ENCODE data around the gene SRP14. TPM values are rescaled to one million over a fixed set of nuclear protein-coding genes. Genes with fewer than 3 reads are reported as not detected.
"Not testable (repeated sequence)": the region's sequence is repeated elsewhere in the genome, so short reads cannot be mapped to it uniquely, and the experiment has no call there.

SRP14 gene
- polyA plus RNA-seq, 3 donors = 133 to 547 (median 274) TPM

DNA sequence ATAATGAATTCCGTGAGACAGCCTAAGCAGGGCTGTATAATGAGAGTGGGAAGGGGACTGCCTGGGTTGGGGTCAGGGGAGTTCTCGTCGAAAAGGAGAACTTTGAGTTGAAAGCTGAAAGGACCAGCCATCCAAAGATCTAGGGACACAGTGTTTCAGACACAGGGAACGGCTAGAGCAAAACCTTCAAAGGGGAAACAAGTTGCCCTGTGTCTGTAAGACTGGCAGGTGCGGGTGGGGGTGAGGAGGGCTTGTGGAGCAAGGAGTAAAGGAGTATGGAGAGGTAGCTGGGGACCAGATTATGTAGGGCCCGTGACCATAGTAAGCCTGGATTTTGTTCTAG is 1.3 kb upstream of the SRP14 start:
- no peak overlapping the region for H3K27ac ChIP-seq (ENCODE audit: low read depth, low read length)
- WGBS, 3 donors = 50 to 75% (median 64%) methylated on average over 6 of the region's 6 CpGs

DNA sequence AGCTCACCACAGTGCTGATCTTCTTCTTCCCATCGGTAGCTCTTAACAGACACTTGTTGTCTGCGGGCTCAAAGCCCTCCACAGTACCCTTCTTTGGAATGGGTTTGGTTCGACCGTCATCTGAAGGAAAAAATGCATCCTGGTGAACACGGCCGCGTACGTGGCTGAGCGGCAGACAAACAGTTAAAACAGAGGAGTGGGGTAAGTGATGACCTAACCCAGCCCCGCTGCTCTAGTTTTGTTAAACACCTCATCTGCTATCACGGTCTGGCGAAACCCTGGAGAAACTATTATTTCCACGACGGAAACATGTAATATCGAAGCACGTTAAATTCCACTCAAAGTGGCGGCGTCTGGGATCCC is 725 bp downstream of the SRP14 start:
- 1 to 2% (median 2%) methylated on average over 18 of the region's 18 CpGs for WGBS, 3 donors
- H3K27ac ChIP-seq (ENCODE audit: low read depth, low read length) = no peak overlapping the region

GRCh38 chr15:40037721-40038120 is 1.3 kb downstream of the SRP14 start:
- no peak overlapping the region for H3K27ac ChIP-seq (ENCODE audit: low read depth, low read length)
- WGBS, 3 donors = 28 to 40% (median 32%) methylated on average over 3 of the region's 3 CpGs

DNA sequence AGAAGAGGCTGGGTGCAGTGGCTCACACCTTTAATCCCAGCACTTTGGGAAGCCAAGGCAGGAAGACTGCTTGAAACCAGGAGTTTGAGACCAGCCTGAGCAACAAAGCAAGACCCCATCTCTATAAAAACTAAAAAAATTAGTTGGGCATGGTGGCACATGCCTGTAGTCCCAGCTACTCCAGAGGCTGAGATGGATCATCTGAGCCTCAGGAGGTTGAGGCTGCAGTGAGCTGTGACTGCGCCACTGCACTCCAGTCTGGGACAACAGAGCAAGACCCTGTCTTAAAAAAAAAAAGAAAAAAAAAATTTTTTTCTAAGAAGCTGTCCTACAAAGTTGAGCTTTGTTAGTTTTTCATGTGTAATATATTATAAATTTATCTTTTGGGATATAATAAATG is 3.8 kb downstream of the SRP14 start:
- 95 to 96% (median 95%) methylated on average over 1 of the region's 1 CpG for WGBS, 3 donors
- not testable (repeated sequence) for H3K27ac ChIP-seq (ENCODE audit: low read depth, low read length)

DNA sequence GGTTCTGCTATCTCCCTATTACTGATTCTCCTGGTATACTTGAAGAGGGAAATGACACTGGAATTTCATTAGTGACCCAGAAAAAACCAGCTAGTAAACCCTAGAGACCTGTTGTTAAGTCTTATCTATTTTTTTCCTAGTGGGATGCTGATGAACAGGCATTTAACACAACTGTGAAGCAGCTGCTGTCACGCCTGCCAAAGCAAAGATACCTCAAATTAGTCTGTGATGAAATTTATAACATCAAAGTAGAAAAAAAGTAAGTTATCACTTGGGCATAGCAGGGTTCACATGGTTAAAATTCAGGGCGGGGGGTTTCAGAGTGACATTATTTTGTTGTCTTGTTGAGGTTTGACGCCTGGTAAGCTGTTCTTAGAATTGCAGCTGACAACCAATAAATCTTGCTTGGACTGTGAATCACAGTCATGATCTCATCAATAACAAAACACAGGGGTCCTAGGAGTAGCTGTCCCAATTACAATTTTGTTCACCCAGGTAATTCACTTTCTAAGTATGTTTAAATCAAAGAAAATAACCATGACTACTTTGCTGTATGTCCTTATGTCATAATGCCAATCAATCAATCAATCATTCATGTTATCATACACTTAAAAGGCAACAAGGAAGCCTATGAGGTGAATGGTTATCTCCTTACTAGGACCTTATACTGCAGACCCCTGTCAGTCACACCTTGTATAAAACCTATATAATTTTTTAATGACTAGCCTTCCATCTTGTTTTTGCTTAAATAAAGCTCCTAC is 4.6 kb downstream of the SRP14 start:
- WGBS, 3 donors = 80 to 82% (median 81%) methylated on average over 3 of the region's 3 CpGs
- H3K27ac ChIP-seq (ENCODE audit: low read depth, low read length) = no peak overlapping the region

DNA sequence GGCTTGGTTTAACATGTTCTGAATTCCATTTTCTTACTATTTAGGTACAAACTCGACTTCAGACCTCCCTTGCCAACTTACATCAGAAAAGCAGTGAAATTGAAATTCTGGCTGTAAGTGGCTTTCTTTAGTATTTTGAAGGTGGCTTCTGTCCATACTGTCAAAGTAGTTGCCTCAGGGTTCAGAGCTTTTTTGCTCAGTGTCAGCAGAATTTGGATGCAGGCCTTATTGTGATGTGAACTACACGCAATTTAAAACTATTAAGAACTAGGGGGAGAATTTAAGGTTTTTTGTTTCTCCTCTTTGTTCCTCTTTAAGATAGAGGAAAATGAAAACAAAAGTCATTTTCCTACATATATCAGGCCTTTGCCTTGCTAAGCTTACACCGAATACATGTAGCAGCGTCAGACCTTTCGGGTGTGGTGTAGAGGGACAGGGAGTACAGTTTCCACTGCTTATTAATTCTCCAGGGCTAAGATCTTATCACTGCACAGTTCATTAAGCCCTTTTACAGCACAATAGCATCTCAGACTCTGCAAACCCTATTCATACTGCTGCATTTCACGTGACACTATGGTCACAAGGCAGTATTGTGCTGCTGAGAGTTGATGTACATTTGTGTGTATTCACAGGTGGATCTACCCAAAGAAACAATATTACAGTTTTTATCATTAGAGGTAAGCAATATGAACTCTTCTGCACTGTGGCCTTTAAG is 6.7 kb downstream of the SRP14 start:
- H3K27ac ChIP-seq (ENCODE audit: low read depth, low read length) = no peak overlapping the region
- WGBS, 3 donors = 70 to 88% (median 73%) methylated on average over 6 of the region's 6 CpGs

- WGBS, 3 donors = 85 to 96% (median 94%) methylated on average over 3 of the region's 3 CpGs
- H3K27ac ChIP-seq (ENCODE audit: low read depth, low read length) = no peak overlapping the region
These were observed 7.7 kb downstream of the SRP14 start for GRCh38 chr15:40031300-40031699.

DNA sequence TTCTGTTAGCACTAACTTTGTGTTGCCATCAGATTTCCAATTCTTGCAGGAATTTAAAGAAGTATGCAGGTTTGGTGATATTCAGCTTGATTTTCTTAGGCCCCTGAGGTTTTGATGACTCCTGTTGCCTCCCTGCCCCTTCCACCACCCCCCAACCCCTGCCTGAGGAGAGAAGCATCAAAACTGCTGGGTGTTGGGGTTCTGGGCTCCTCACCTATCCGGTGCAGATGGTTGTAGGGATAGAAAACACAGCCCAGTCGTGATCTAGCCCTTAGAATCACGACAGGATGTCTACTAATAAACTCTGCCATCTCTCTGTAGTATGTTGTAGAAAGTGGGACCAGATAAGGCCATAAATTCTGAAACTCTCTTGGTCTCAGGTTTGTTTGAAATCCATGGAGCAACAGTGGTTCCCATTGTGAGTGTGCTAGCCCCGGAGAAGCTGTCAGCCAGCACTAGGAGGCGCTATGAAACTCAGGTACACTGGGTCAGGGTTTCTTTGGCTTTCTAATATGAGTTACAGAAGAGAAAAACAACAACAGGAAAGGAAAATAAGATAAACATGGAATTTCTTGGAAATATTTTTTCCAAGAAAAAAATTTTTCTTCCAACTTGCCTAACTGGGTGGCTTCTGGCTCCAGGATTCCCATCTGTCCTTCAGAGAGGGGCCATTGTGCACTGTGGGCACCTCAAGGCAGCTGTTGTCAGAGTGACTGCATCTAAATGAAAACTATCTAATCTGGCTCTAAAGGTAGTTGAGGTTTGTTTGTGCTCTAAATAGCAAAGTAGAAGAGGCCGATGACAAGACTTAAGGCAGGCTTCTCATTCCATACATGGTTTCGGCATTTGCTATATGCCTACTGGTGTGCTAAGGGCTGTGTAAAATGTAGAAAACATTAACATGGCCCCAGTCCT is 8.7 kb downstream of the SRP14 start:
- H3K27ac ChIP-seq (ENCODE audit: low read depth, low read length) = no peak overlapping the region
- WGBS, 3 donors = 62 to 79% (median 79%) methylated on average over 7 of the region's 7 CpGs

GRCh38 chr15:40028853-40029252 is 10.1 kb downstream of the SRP14 start:
- no peak overlapping the region for H3K27ac ChIP-seq (ENCODE audit: low read depth, low read length)
- WGBS, 3 donors = 41 to 77% (median 57%) methylated on average over 3 of the region's 3 CpGs

DNA sequence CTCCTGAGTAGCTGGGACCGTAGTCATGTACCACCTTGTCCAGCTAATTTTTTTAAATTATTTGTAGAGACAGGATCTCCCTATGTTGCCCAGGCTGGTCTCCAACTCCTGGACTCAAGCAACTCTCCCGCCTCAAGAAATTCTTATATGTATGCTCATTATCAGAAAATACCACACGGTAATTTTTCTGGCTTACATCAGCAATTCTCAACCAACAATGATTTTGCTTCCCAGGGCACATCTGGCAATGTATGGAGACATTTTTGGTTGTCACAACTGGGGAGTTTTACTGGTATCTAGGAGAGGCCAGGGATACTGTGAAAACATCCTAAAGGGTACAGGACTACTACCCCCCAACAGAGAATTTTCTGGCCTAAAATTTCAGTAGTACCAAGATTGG is 10.8 kb downstream of the SRP14 start:
- 78 to 87% (median 81%) methylated on average over 3 of the region's 3 CpGs for WGBS, 3 donors

DNA sequence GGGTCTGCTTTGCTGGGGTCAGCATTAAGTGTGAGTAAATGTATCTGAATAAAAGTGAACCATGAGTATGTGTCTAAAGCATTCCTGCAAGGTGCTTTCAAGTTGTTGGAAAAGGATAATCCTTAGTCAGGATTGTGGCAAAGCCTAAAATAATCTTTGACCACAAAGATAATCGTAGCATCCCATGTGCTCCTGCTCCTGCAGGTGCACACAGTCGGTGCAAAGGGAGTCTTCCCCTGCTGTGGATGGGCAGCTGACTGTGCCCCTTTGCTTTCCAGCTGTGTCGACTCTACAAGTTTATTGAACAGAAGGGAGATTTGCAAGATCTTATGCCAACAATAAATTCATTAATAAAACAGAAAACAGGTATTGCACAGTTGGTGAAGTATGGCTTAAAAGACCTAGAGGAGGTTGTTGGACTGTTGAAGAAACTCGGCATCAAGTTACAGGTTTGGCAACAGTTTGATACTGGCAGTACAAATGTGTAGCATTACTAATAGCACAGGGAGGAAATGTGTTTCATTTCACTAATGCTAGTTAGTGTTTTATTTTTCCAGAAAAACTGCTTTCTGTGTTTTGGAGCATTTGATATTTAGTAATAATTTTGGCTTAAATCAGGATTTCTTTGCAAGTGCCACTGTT is 22.6 kb downstream of the SRP14 start:
- WGBS, 3 donors = 76 to 87% (median 78%) methylated on average over 4 of the region's 4 CpGs
- H3K27ac ChIP-seq (ENCODE audit: low read depth, low read length) = no peak overlapping the region

More for the DNA sequence above, 10.8 kb downstream of the SRP14 start:
- H3K27ac ChIP-seq (ENCODE audit: low read depth, low read length) = no peak overlapping the region

- H3K27ac ChIP-seq (ENCODE audit: low read depth, low read length) = no peak overlapping the region
- 99% methylated on average over 3 of the region's 3 CpGs for WGBS, 3 donors
These were observed 24.6 kb downstream of the SRP14 start for GRCh38 chr15:40014390-40014789.

- WGBS, 3 donors = 96 to 99% (median 97%) methylated on average over 6 of the region's 6 CpGs
- not testable (repeated sequence) for H3K27ac ChIP-seq (ENCODE audit: low read depth, low read length)
These were observed 25.6 kb downstream of the SRP14 start for GRCh38 chr15:40013372-40013771.

GRCh38 chr15:40011303-40011702 is 27.7 kb downstream of the SRP14 start:
- no peak overlapping the region for H3K27ac ChIP-seq (ENCODE audit: low read depth, low read length)
- WGBS, 3 donors = 90 to 96% (median 96%) methylated on average over 4 of the region's 4 CpGs

DNA sequence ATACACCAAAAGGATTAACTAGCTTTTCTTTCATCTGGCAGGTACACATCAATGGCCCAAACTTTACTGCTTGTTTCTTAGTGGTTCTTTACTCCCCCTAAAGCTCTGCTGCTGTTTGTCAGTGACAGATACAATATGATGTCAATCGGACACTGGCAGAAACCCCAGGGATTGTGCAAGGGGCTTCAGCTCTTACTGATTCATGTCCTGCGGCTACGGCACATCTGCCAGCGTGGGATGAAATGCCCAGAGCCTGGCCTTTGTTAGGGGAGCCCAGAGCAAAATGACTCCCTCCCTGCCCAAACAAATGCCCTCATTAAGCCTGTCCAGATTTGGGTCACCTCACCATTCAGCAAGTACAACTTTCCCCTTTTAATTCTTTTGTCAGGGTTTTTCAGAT is 28.3 kb downstream of the SRP14 start:
- 67 to 90% (median 81%) methylated on average over 4 of the region's 4 CpGs for WGBS, 3 donors
- H3K27ac ChIP-seq (ENCODE audit: low read depth, low read length) = no peak overlapping the region

GRCh38 chr15:40008061-40008765 is 30.8 kb downstream of the SRP14 start:
- no peak overlapping the region for H3K27ac ChIP-seq (ENCODE audit: low read depth, low read length)
- whole genome bisulfite sequencing, 3 donors = 77 to 89% (median 77%) methylated on average over 3 of the region's 3 CpGs

GRCh38 chr15:40006646-40007045 is 32.3 kb downstream of the SRP14 start:
- no peak overlapping the region for H3K27ac ChIP-seq (ENCODE audit: low read depth, low read length)
- 88 to 98% (median 96%) methylated on average over 2 of the region's 2 CpGs for WGBS, 3 donors

GRCh38 chr15:40006003-40006402 is 33.0 kb downstream of the SRP14 start:
- H3K27ac ChIP-seq (ENCODE audit: low read depth, low read length) = no peak overlapping the region
- 73 to 93% (median 91%) methylated on average over 3 of the region's 3 CpGs for WGBS, 3 donors
